Right cardiac atrium (tissue), 5 donors: ENCODE results near the gene ETV1. TPM values are rescaled to one million over a fixed set of nuclear protein-coding genes. Genes with fewer than 3 reads are reported as not detected.

Experiments used
- ATAC-seq, 2 donors: fragments of 200-7000 bp; cut with Tn5 transposase; one replicate each; pipeline versions ENCODE4 v1.8.0 to v1.9.1; 2020; ENCODE audit warnings: moderate library complexity in 2 of 2, mild to moderate bottlenecking in 1 of 2
- DNase-seq, 3 donors: peaks; one replicate each; pipeline ENCODE4 v3.0.0-alpha.2; 2020
- H3K27ac ChIP-seq: one replicate; pipeline ENCODE4 v1.5.1; 2013; ENCODE audit warnings: mild to moderate bottlenecking, low read length, control low read depth, moderate library complexity
- H3K27me3 ChIP-seq: one replicate; pipeline ENCODE4 v1.6.1; 2013; ENCODE audit not compliant: control insufficient read depth, insufficient read depth
- H3K4me1 ChIP-seq: one replicate; pipeline ENCODE4 v1.6.1; 2013; ENCODE audit warnings: low read length; ENCODE audit not compliant: control insufficient read depth, insufficient read depth
- H3K4me3 ChIP-seq: one replicate; pipeline ENCODE4 v1.5.1; 2013; ENCODE audit warnings: low read length, control low read depth
- H3K9me3 ChIP-seq: one replicate; pipeline ENCODE4 v1.6.1; 2013; ENCODE audit warnings: low read length; ENCODE audit not compliant: control insufficient read depth
- WGBS: extraction: QIAGEN DNeasy Blood & Tissue Kit; methylation state at CpG from one replicate; pipeline ENCODE4 v1.1.7; 2013; 5-methylcytosine and 5-hydroxymethylcytosine counted together
- intact Hi-C, 4 donors: fragments of 100-400 bp; cut with DNase I; formaldehyde crosslinking; loops; one replicate each; pipeline versions ENCODE4 v1.11.0 to v1.14.0; 2022 to 2023
- long read RNA-seq, 4 donors: library from polyadenylated mRNA; unstranded; transcript quantifications; one replicate each; pipeline ENCODE4 v2.0.0, GENCODE V29; 2020 to 2021
- polyA plus RNA-seq: library from polyadenylated mRNA; stranded (reverse); fragments of 200-250 nt; gene quantifications from one replicate; pipeline ENCODE4 v1.2.3, GENCODE V29; 2013
- total RNA-seq, 4 donors: library from RNA; stranded (reverse); fragmentation: NEBNext Ultra II Directional; extraction: Animal tissue kit (Norgen Biotek cat#: 25700); gene quantifications; one replicate each; pipeline ENCODE4 v1.2.1, GENCODE V29; 2021
- donor health status: healthy with polysubstance abuse.
- donor health status: DM: no; HTN: yes; CAD: no.
- donor health status: DM: no; HTN: no; CAD: no.
- donor health status: DM: no; HTN: yes; CAD: no; lungs with severe emphysema.
- donor health status: DM: yes; HTN: yes; CAD: no.

Gene ETV1
- total RNA-seq, result 10 to 100 TPM; 33.6 to 47.5 (median 41.9) TPM
- polyA plus RNA-seq, result 12.9 TPM
- long read RNA-seq, donor 1, full-length matches to known transcripts, result 15 of 25 reads
- long read RNA-seq, donor 1, partial matches to known transcripts, result 6 of 25 reads
- long read RNA-seq, donor 1, other reads (novel, unspliced or antisense), result 4 of 25 reads
- long read RNA-seq, donor 2, full-length matches to known transcripts, result 9 of 13 reads
- long read RNA-seq, donor 2, partial matches to known transcripts, result 4 of 13 reads
- long read RNA-seq, donor 2, other reads (novel, unspliced or antisense), result 0 of 13 reads
- long read RNA-seq, donor 3, full-length matches to known transcripts, result 35 of 68 reads
- long read RNA-seq, donor 3, partial matches to known transcripts, result 20 of 68 reads
- long read RNA-seq, donor 3, other reads (novel, unspliced or antisense), result 13 of 68 reads
- long read RNA-seq, donor 4, full-length matches to known transcripts, result 6 of 10 reads
- long read RNA-seq, donor 4, partial matches to known transcripts, result 1 of 10 reads
- long read RNA-seq, donor 4, other reads (novel, unspliced or antisense), result 3 of 10 reads

DNA sequence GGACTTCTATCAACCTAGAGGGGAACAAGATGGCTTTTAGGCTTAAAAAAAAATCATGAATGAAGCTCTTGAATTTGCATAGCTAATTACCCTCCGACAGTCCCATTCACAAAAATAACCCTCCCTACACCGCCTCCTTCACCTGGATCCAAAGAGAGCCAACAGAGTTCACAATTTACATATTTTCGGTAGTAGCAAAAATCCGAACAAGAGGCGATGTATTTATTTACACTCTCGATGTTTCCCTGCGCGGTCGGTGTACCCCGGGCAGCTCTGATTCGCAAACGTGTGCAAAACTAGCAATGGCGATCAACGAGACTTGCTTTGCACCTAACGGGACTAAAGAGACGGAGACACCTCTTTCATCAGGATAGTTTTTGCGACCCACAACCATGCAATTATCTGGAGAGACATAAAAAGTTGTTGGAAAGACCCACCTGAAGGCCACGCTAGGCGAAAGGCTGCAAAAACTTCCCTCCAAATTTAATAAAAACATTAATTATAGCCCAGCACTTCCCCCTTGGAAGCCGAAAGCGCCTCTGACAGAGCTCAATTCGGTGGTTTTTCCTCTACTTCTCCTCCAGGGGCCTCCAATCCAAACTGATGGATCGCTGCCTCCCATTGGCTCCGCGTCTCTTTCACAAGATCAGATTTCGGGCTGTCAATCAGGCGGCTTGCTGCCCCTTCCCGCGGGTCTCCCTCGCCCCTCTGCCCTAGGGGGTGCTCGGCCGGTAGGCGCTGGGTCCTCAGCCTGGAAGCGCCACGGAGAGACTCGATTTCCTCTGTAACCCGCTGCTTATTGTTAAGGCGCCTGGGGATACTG lies at the start of gene ETV1:
Gene ETV1 (minus strand): TSS at position 541 of the 823 bp plus-strand sequence. CDS start 614 bp downstream, outside the sequence.
- ATAC-seq (peak; percentile 57 to 66), DNase-seq (peak; percentile 69 to 84 (median 82))
- Histone ChIP-seq H3K4me3 (peak within 1 kb of the TSS; percentile 56), H3K9me3 (no peaks in the 10 kb centered on the region), H3K27me3 (no peaks in the 10 kb centered on the region), H3K27ac (peak within 1 kb of the TSS; percentile 72), H3K4me1 (no peaks in the 10 kb centered on the region)
- WGBS, result under 1% methylated on average over 38 of the region's 38 CpGs
- intact Hi-C loops, result loop anchor here in 1 of 4 donors (5.0 kb wide), 1 partner anchor 468 kb away; no protein-coding TSS in a partner anchor

DNA sequence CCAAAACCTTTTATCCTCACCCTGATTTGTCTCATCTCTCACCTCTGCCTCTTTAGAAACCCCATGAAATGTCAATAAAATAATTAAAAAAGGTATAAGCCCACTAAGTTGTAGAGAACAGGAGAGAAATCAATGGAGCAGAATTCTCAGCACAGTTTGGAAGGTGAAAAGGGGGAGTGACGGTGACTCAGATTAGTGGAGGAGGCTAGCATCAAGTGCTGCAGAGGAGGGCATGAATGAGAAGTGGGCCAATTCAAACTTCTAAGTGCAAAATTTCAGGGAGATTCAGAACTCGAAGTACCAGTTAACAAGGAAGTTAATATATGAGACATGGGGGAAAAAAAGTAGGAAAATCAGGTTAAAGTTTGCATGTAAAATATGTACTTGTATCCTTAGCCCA lies 34.9 kb upstream of the ETV1 start:
- H3K9me3 ChIP-seq, result no peaks in the 10 kb centered on the region
- H3K4me1 ChIP-seq, result no peaks in the 10 kb centered on the region
- intact Hi-C loops, result no loop called here
- DNase-seq (no peak), ATAC-seq (no peak)
- H3K4me3 ChIP-seq, result no peak overlapping the region
- H3K27ac ChIP-seq, result no peak overlapping the region
- no peaks in the 10 kb centered on the region for H3K27me3 ChIP-seq
- 83% methylated on average over 2 of the region's 2 CpGs for WGBS

DNA sequence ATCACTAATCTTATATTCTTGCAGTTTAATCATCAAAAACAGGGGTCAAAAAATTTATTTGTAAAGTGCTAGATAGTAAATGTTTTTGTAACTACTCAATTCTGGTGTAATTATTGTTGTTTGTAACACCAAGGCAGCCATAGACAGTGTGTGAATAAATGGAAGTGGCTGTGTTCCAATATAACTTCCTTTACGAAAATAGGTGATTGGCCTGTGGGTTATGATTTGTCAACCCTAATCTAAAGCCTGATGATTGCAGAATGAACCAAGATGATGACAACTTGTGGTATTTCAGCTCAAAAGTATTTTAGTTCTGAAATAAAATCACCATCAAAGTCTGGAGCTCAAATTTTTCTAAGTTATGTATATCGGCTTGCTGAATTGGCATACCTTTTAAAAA lies 34.4 kb upstream of the ETV1 start:
- intact Hi-C loops, result no loop called here
- no peak for DNase-seq
- whole genome bisulfite sequencing, result 49% methylated on average over 2 of the region's 2 CpGs

DNA sequence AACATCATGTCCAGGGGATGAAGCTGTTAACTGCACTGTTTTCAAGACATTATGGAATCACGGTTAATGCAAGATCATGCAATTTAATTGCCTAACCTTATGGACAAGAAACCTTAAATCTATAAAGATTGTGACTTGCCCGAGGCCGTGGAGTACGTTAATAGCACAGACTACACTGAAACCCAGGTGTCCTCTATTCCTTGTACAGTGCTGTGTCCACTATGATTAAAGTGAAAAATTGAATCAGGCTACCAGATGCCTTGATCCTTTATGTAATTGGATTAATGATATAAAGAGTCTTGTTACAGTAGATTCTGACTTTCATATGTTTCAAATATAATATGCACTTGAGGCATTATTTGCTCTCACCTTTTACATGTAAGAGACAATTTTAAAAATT lies 33.9 kb upstream of the ETV1 start:
- no peak overlapping the region for H3K4me3 ChIP-seq
- H3K27ac ChIP-seq, result no peak overlapping the region
- ATAC-seq, result no peak
- no peak for DNase-seq
- intact Hi-C loops, result no loop called here
- no peaks in the 10 kb centered on the region for H3K27me3 ChIP-seq
- H3K4me1 ChIP-seq, result no peaks in the 10 kb centered on the region
- WGBS, result 82% methylated on average over 4 of the region's 4 CpGs
- H3K9me3 ChIP-seq, result no peaks in the 10 kb centered on the region

More for the DNA sequence above, 34.4 kb upstream of the ETV1 start:
- Histone ChIP-seq H3K9me3 (no peaks in the 10 kb centered on the region), H3K4me1 (no peaks in the 10 kb centered on the region), H3K4me3 (no peak overlapping the region), H3K27me3 (no peaks in the 10 kb centered on the region), H3K27ac (no peak overlapping the region)
- ATAC-seq, result no peak

DNA sequence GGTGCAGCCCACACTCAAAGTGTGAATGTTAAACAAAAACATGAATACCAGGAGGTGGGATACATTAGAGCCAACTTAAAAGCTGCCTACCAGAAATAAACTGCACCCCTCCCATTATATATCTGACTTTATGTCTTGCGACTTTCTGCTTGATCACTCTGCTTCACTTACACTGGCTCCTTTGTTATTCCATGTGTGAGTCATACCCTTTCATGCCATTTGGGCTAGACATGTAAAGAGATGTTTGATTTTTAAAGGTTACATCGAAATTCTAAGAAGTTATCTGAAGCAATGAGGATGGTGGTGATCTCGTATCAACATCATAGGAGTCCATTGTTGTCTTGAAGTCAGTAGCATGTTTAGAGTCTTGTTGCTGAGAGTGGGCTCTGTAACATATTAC lies 31.6 kb upstream of the ETV1 start:
- DNase-seq, result no peak
- intact Hi-C loops, result no loop called here
- H3K4me1 ChIP-seq, result no peaks in the 10 kb centered on the region
- H3K27me3 ChIP-seq, result no peaks in the 10 kb centered on the region
- no peak overlapping the region for H3K27ac ChIP-seq
- H3K4me3 ChIP-seq, result no peak overlapping the region
- WGBS, result 66% methylated on average over 3 of the region's 3 CpGs
- peak in 1 of 2 donors; percentile 32 for ATAC-seq
- H3K9me3 ChIP-seq, result no peaks in the 10 kb centered on the region

DNA sequence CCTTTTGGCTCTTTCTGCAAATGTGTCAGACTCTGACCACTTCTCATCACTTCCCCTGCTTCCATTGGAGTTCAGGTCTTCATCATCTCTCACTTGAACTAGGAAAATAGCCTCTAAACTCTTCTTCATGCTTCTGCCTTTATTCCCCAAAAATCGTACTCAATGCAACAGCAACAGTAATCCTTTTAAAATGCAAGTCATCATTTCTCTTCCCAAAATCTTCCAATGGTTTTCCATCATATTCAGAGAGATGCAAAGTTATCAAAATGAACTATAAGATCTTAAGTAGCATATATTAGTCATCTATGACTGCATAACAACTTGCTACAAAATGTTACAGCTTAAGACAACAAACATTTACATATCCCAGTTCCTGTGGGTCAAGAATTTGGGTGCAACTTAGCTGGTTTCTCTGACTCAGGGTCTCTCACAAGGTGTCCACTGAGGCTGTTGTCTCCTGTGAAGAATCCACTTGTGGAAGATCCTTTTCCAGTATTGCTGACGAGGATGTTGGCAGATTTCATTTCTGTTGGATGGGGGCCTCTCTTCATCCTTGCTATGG lies 31.0 kb upstream of the ETV1 start:
- no peak for ATAC-seq
- no peaks in the 10 kb centered on the region for H3K27me3 ChIP-seq
- WGBS, result 70% methylated on average over 2 of the region's 2 CpGs
- H3K27ac ChIP-seq, result no peak overlapping the region
- H3K4me1 ChIP-seq, result no peaks in the 10 kb centered on the region
- no peak for DNase-seq
- H3K4me3 ChIP-seq, result no peak overlapping the region
- intact Hi-C loops, result no loop called here
- no peaks in the 10 kb centered on the region for H3K9me3 ChIP-seq

DNA sequence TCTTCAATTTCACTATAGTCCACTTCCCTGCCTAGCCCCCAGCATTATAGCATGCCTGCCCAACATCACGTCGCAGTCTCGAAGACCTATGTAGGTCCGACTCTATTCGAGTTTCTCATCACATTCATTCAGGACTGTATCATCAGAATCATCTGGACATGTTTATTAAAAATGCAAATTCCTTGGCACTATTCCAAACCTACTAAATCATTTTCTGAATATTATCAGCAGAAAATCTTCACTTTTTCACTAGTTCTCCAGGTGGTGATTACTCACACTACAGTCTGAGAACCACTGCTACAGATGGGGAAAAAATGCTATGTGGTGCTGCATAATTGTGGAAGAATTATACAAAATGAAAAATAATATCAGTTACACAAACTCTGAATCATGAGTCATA lies 29.3 kb upstream of the ETV1 start:
- WGBS, result 94% methylated on average over 5 of the region's 5 CpGs
- Histone ChIP-seq H3K4me3 (no peak overlapping the region), H3K27ac (no peak overlapping the region), H3K4me1 (no peaks in the 10 kb centered on the region), H3K27me3 (no peaks in the 10 kb centered on the region), H3K9me3 (no peaks in the 10 kb centered on the region)
- ATAC-seq, result no peak
- intact Hi-C loops, result no loop called here
- DNase-seq, result no peak

DNA sequence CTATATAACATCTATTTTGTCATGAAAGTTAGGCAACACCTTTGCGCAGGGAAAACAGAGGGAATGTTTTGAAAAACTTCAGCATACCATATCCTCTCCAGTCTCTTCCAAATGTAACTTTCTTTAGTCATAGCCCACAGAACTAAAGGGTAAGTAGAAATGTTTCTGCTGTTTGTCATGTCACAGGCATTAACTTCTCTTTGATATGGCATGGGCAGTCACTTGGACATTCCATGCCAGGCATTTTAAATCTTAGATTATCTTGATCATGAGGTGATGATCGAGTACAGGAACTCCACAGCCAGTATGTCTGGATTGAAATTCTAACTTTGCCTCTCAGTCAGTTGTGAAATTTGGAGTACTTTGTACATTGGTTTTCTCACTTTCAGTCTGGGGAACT lies 27.5 kb upstream of the ETV1 start:
- H3K27ac ChIP-seq, result no peak overlapping the region
- no peaks in the 10 kb centered on the region for H3K4me1 ChIP-seq
- WGBS, result 79% methylated on average over 2 of the region's 2 CpGs
- no peak overlapping the region for H3K4me3 ChIP-seq
- intact Hi-C loops, result no loop called here
- H3K9me3 ChIP-seq, result no peaks in the 10 kb centered on the region
- DNase-seq (no peak), ATAC-seq (no peak)
- no peaks in the 10 kb centered on the region for H3K27me3 ChIP-seq

DNA sequence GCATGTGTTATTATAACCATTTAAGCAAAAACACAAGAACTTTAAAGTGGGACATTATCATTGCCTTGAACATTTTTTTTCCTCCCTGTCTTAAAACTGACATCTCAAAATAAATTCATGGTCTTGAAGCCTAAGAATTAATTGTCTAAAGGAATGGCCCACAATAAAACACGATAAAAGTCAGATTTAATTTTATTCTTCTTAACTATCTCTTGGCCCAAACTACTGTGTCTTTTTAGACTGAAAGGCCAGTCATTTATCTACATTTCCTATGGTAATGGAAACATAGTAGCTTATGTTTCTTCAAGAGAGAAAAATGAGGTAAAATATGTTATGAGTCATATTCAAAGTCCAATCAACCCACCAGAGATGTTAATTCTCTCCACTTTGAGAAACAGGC lies 24.4 kb upstream of the ETV1 start:
- no peak for DNase-seq
- no peaks in the 10 kb centered on the region for H3K27me3 ChIP-seq
- H3K9me3 ChIP-seq, result no peaks in the 10 kb centered on the region
- H3K4me1 ChIP-seq, result no peaks in the 10 kb centered on the region
- no peak overlapping the region for H3K27ac ChIP-seq
- WGBS, result 46% methylated on average over 1 of the region's 1 CpG
- no peak for ATAC-seq
- no peak overlapping the region for H3K4me3 ChIP-seq
- intact Hi-C loops, result no loop called here

DNA sequence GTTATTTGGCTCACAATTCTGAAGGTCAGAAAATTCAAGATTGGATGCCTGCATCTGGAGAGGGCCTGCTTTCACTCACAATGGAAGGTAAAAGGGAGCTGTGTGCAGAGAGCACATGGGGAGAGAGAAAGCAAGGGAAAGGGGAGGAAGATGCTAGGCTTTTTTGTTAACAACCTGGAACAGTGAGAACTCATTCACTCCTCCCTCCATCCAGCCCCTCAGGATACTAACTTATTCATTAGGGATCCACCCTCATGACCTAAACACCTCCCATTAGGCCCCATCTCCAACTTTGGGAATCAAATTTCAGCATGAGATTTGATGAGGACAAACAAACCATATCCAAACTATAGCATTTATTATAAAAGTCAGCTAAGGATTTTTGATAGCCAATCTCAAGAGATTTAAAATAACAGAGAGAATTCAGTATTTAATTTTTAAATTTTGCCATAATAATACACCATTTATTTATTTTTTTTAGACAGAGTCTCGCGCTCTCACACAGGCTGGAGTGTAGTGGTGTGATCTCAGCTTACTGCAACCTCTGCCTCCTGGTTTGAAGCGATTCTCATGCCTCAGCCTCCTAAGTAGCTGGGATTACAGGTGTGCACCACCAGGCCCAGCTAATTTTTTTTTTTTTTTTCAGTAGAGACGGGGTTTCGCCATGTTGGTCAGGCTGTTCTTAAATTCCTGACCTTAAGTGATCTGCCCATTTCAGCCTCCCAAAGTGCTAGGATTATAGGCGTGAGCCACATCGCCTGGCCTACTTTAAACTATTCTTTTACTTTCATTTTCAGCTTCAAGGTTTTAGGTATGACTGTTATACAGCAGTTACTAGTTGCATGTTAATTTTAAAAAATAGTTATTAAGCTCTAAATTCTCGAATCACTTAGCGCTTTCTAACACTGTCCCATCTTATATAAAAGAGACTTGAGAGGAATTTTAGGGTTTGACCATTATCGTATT lies 20.3 kb upstream of the ETV1 start:
- Histone ChIP-seq H3K4me1 (no peaks in the 10 kb centered on the region), H3K27ac (no peak overlapping the region), H3K4me3 (no peak overlapping the region), H3K27me3 (no peaks in the 10 kb centered on the region), H3K9me3 (no peaks in the 10 kb centered on the region)
- no peak for ATAC-seq
- intact Hi-C loops, result loop anchor here in 1 of 4 donors (10.0 kb wide), 1 partner anchor 55 kb away; no protein-coding TSS in a partner anchor
- no peak for DNase-seq
- 95% methylated on average over 10 of the region's 10 CpGs for WGBS
